Fibroblast of villous mesenchyme (primary cell): ENCODE data around the gene CYP4Z1. TPM values are rescaled to one million over a fixed set of nuclear protein-coding genes. Genes with fewer than 3 reads are reported as not detected.

Experiments used
- DNase-seq: peaks from one replicate; pipeline ENCODE4 v3.0.0-alpha.2; 2010; ENCODE audit warnings: low read depth
- H3K4me3 ChIP-seq: 2 replicates; pipeline ENCODE4 v1.5.1; 2011; ENCODE audit warnings: low read depth, mild to moderate bottlenecking, low read length
- CTCF ChIP-seq: IDR thresholded peaks from 2 replicates; pipeline ENCODE4 v1.5.1; 2012; ENCODE audit warnings: low read depth, mild to moderate bottlenecking, low read length; ENCODE audit not compliant: insufficient read depth
- total RNA-seq: library from RNA; depleted of rRNA; stranded (reverse); fragments of >200 nt; gene quantifications from 2 replicates; pipeline ENCODE4 v1.2.3, GENCODE V29; 2012

The CYP4Z1 gene
- not detected in 2 replicates for total RNA-seq

- DNase-seq: no peak
Observed at GRCh38 chr1:47067097-47067594, at the start of gene CYP4Z1. CYP4Z1 (plus strand) TSS chr1:47067231; CDS start chr1:47067491, 260 bp downstream.

GRCh38 chr1:47021070-47021469, 46.0 kb upstream of the CYP4Z1 start:
- DNase-seq: no peak
- no peak for TF ChIP-seq CTCF
- no peak overlapping the region for H3K4me3 ChIP-seq

More at GRCh38 chr1:47067097-47067594, at the start of gene CYP4Z1:
- no peak within 1 kb of the TSS for H3K4me3 ChIP-seq
- TF ChIP-seq CTCF: no peak

GRCh38 chr1:47023268-47024140, 43.5 kb upstream of the CYP4Z1 start, which contains the start of gene CYP4X1:
CYP4X1 (plus strand) TSS chr1:47023669; CDS start chr1:47023818, 149 bp downstream.
- DNase-seq: no peak
- H3K4me3 ChIP-seq: no peak within 1 kb of the TSS
- TF ChIP-seq CTCF: no peak

GRCh38 chr1:47024141-47024801, 42.8 kb upstream of the CYP4Z1 start:
- TF ChIP-seq CTCF: no peak
- no peak overlapping the region for H3K4me3 ChIP-seq
- DNase-seq: no peak

- no peak overlapping the region for H3K4me3 ChIP-seq
- no peak for TF ChIP-seq CTCF
- DNase-seq: no peak
Observed at GRCh38 chr1:47030170-47030805, 36.7 kb upstream of the CYP4Z1 start.

GRCh38 chr1:47031059-47031458, 36.0 kb upstream of the CYP4Z1 start:
- no peak for TF ChIP-seq CTCF
- no peak for DNase-seq

More at GRCh38 chr1:47031059-47031458, 36.0 kb upstream of the CYP4Z1 start:
- no peak overlapping the region for H3K4me3 ChIP-seq
